ENCODE data around the gene EXOC7. TPM values are rescaled to one million over a fixed set of nuclear protein-coding genes. Genes with fewer than 3 reads are reported as not detected.
A peak's percentile ranks its signal among the peaks of the same experiment; 100 is the strongest.

EXOC7 gene
- total and polyA plus RNA-seq, 2 of the 8 experiments (the other 6 are each of a cell fraction or from before 2014, with no cell fraction given) = 77.1 to 92.6 TPM

- no peak for TF ChIP-seq YY1 (IDR thresholded peaks at IDR 0.05; ENCODE audit: low read depth, low read length)
- TF ChIP-seq SIX5 (IDR thresholded peaks at IDR 0.05; ENCODE audit: low read depth, low read length) = no peak
- no peak for TF ChIP-seq SP4 (IDR thresholded peaks at IDR 0.05; ENCODE audit: low read length)
- TF ChIP-seq ASH2L (IDR thresholded peaks at IDR 0.05; ENCODE audit: low read length) = no peak
- TF ChIP-seq CBX8 (IDR thresholded peaks at IDR 0.05; ENCODE audit: borderline replicate concordance, low read depth, low read length) = no peak
- TF ChIP-seq CTCF (IDR thresholded peaks at IDR 0.05; ENCODE audit: control extremely low read depth in 1 of 3, insufficient read depth in 1 of 3, low read depth in 1 of 3, low read length in 3 of 3) = no peak
- TF ChIP-seq SAP30 (IDR thresholded peaks at IDR 0.05; ENCODE audit: insufficient read depth, insufficient replicate concordance, low read length) = no peak
- no peak for TF ChIP-seq TBP (IDR thresholded peaks at IDR 0.05; ENCODE audit: low read depth, low read length)
- TF ChIP-seq GTF2F1 (IDR thresholded peaks at IDR 0.05; ENCODE audit: borderline replicate concordance, low read depth, low read length) = no peak
- TF ChIP-seq SIN3A (conservative IDR thresholded peaks at IDR 0.05 in 1 of 2, IDR thresholded peaks at IDR 0.05 in 1 of 2; ENCODE audit: low read depth in 1 of 2, low read length in 2 of 2) = no peak
- no peak for TF ChIP-seq SP2 (IDR thresholded peaks at IDR 0.05; ENCODE audit: low read length)
- no peak for TF ChIP-seq RAD21 (IDR thresholded peaks at IDR 0.05 in 1 of 2, conservative IDR thresholded peaks at IDR 0.05 in 1 of 2; ENCODE audit: low read depth in 2 of 2, low read length in 2 of 2)
- peak; percentile 73 for TF ChIP-seq KDM4A (IDR thresholded peaks at IDR 0.05; ENCODE audit: low read depth, low read length, severe bottlenecking)
- TF ChIP-seq ATF3 (IDR thresholded peaks at IDR 0.05; ENCODE audit: insufficient read depth, low read depth, low read length) = no peak
- no peak for TF ChIP-seq SP1 (IDR thresholded peaks at IDR 0.05; ENCODE audit: low read depth, low read length)
- TF ChIP-seq CBX5 (IDR thresholded peaks at IDR 0.05; ENCODE audit: low read depth, low read length) = no peak
- TF ChIP-seq SRF (IDR thresholded peaks at IDR 0.05; ENCODE audit: low read depth, low read length) = no peak
- TF ChIP-seq RNF2 (IDR thresholded peaks at IDR 0.05; ENCODE audit: borderline replicate concordance, low read depth, low read length, missing control alignments, poor library complexity, severe bottlenecking) = peak; percentile 13
Observed at GRCh38 chr17:76074390-76075363, 28.9 kb downstream of the EXOC7 start, which contains the start of gene GALR2 (continued).

Measured in H1 (cell line).